Calu3 (cell line): ENCODE measurements around the gene OSBPL5. TPM values are rescaled to one million over a fixed set of nuclear protein-coding genes. Genes with fewer than 3 reads are reported as not detected.

Experiments used
- BruUV-seq: library from RNA; stranded (reverse); fragments of 400-500 nt; replicated peaks from 2 replicates; lab custom pipeline; 2021; lab: Mats Ljungman, UMichigan
- CTCF ChIA-PET: fragments of 300-600 bp; sonication (Branson Sonifier 250); formaldehyde crosslinking; loops from one replicate; lab custom pipeline; 2022; ENCODE audit warnings: antibody characterized with exemption; lab: Charles Lee
- DNase-seq: peaks from one replicate; pipeline ENCODE4 v3.0.0; 2022
- H3K27ac Mint-ChIP-seq: one replicate; pipeline ENCODE4 v1.8.0; 2022; ENCODE audit warnings: mixed read lengths; ENCODE audit not compliant: unreplicated experiment
- H3K27me3 Mint-ChIP-seq: one replicate; pipeline ENCODE4 v1.8.0; 2022; ENCODE audit warnings: mixed read lengths; ENCODE audit not compliant: unreplicated experiment
- H3K36me3 Mint-ChIP-seq: one replicate; pipeline ENCODE4 v1.8.0; 2022; ENCODE audit warnings: mild to moderate bottlenecking, moderate library complexity, mixed read lengths; ENCODE audit not compliant: insufficient read depth, unreplicated experiment
- H3K4me1 Mint-ChIP-seq: one replicate; pipeline ENCODE4 v1.8.0; 2022; ENCODE audit warnings: mild to moderate bottlenecking, low read depth, mixed read lengths; ENCODE audit not compliant: unreplicated experiment
- H3K4me3 Mint-ChIP-seq: one replicate; pipeline ENCODE4 v1.8.0; 2022; ENCODE audit warnings: mild to moderate bottlenecking, low read depth, moderate library complexity, mixed read lengths; ENCODE audit not compliant: unreplicated experiment
- H3K9me3 Mint-ChIP-seq: one replicate; pipeline ENCODE4 v1.8.0; 2022; ENCODE audit warnings: low read depth, mixed read lengths; ENCODE audit not compliant: unreplicated experiment
- intact Hi-C: fragments of 100-400 bp; cut with micrococcal nuclease; formaldehyde crosslinking; loops from one replicate; pipeline ENCODE4 v1.10.0; 2022; ENCODE audit not compliant: unreplicated experiment
- total RNA-seq: library from RNA; stranded (reverse); gene quantifications from 2 replicates; pipeline ENCODE4 v1.2.3, GENCODE V29; 2022
- TF ChIP-seq, protein P1 (sequence below): fragments of 200-600 bp; IDR thresholded peaks from one replicate; pipeline ENCODE4 v1.8.0; 2022; ENCODE audit warnings: antibody characterized with exemption; ENCODE audit not compliant: unreplicated experiment

The OSBPL5 gene
- total RNA-seq, 1 experiment from 2014 or later: 7.1 TPM

DNA sequence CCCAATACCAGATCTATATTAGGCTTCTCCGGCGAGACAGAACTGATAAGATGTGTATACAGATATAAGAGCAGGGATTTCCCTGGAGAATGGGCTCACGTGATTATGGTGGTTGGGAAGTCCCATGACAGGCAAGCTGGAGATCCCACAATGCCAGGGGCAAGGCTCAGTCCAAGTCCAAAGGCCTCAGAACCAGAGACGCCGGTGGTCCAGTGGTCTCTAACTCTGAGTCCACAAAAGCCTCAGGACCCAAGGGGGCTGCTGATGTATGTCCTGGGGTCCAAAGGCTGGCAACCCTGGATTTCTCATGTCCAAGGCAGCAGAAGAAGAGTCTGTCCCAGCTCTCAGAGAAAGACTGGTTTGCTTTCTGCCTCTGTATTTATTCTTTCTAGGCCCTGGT is 15.8 kb upstream of the OSBPL5 start:
- H3K36me3 Mint-ChIP-seq: no peaks in the 10 kb centered on the region
- CTCF ChIA-PET: no interaction called here
- TF ChIP-seq, protein P1, sequence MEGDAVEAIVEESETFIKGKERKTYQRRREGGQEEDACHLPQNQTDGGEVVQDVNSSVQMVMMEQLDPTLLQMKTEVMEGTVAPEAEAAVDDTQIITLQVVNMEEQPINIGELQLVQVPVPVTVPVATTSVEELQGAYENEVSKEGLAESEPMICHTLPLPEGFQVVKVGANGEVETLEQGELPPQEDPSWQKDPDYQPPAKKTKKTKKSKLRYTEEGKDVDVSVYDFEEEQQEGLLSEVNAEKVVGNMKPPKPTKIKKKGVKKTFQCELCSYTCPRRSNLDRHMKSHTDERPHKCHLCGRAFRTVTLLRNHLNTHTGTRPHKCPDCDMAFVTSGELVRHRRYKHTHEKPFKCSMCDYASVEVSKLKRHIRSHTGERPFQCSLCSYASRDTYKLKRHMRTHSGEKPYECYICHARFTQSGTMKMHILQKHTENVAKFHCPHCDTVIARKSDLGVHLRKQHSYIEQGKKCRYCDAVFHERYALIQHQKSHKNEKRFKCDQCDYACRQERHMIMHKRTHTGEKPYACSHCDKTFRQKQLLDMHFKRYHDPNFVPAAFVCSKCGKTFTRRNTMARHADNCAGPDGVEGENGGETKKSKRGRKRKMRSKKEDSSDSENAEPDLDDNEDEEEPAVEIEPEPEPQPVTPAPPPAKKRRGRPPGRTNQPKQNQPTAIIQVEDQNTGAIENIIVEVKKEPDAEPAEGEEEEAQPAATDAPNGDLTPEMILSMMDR: no peak
- BruUV-seq: no TSS peak
- no peaks in the 10 kb centered on the region for H3K4me1 Mint-ChIP-seq
- no peak overlapping the region for H3K4me3 Mint-ChIP-seq
- H3K27me3 Mint-ChIP-seq: peaks cover 61% of the 10 kb centered on the region
- no peak overlapping the region for H3K27ac Mint-ChIP-seq
- no peak for DNase-seq
- H3K9me3 Mint-ChIP-seq: no peaks in the 10 kb centered on the region
- intact Hi-C loops: no loop called here

DNA sequence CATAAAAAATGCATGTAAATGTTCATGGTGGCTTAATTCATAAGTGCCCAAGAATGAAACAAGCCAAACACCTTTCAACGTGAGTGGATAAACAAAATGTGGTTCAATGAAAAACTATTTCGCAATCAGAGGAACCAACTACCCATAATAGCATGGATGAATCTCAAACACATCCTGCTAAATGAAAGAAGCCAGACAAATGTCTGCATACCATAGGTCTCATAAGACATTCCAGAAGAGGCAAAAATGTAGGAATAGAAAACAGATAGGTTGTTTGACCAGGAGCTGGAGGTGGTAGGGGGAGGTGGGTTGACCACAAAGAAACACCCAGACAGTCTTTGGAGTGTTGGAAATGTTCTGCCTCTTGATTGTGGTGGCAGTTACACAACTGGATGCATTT is 13.2 kb upstream of the OSBPL5 start:
- Mint-ChIP-seq H3K27me3 (peaks cover 40% of the 10 kb centered on the region), H3K27ac (no peak overlapping the region), H3K36me3 (no peaks in the 10 kb centered on the region), H3K4me1 (no peaks in the 10 kb centered on the region), H3K9me3 (no peaks in the 10 kb centered on the region), H3K4me3 (no peak overlapping the region)
- CTCF ChIA-PET: no interaction called here
- TF ChIP-seq, protein P1: no peak
- no peak for DNase-seq
- BruUV-seq: no TSS peak
- intact Hi-C loops: no loop called here

DNA sequence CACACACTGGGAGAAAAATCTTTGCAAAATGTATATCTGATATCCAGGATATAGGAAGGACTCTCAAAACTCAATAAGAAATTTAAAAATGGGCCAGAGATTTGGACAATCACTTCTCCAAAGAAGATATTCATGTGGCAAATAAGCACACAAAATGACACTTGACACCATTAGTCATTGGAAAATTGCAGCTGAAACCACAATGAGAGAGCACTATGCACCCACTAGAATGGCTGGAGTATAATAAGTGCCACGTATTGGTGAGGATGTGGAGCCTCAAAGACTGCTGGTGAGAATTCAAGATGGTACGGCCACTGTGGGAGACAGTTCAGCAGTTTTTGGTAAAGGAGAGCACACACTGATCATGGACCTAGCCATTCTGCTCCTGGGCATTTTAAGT is 12.8 kb upstream of the OSBPL5 start:
- no TSS peak for BruUV-seq
- no peak for DNase-seq
- H3K4me3 Mint-ChIP-seq: no peak overlapping the region

DNA sequence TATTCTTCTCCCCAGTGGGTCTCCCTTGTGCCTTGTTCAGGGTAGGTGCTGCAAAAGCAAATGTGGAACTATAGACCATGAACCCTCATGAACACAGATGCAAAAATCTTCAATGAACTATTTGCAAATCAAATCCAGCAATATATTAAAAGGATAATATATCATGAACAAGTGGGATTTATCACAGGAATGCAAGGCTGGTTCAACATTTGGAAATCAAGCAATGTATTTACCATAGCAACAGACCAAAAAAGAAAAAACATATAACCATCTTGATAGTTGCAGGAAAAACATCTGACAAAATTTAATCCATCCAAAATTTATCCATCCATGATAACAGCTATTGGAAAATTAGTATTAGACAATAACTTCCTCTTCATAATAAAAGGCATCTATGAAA is 11.4 kb upstream of the OSBPL5 start:
- H3K4me1 Mint-ChIP-seq: no peaks in the 10 kb centered on the region
- TF ChIP-seq, protein P1: no peak
- no TSS peak for BruUV-seq
- H3K27me3 Mint-ChIP-seq: peaks cover 32% of the 10 kb centered on the region
- CTCF ChIA-PET: no interaction called here
- no peaks in the 10 kb centered on the region for H3K9me3 Mint-ChIP-seq
- DNase-seq: no peak
- intact Hi-C loops: no loop called here
- H3K27ac Mint-ChIP-seq: no peak overlapping the region
- no peak overlapping the region for H3K4me3 Mint-ChIP-seq
- H3K36me3 Mint-ChIP-seq: no peaks in the 10 kb centered on the region

More for the DNA sequence above, 12.8 kb upstream of the OSBPL5 start:
- no peaks in the 10 kb centered on the region for H3K36me3 Mint-ChIP-seq
- intact Hi-C loops: no loop called here
- no peaks in the 10 kb centered on the region for H3K9me3 Mint-ChIP-seq
- peaks cover 36% of the 10 kb centered on the region for H3K27me3 Mint-ChIP-seq
- CTCF ChIA-PET: no interaction called here
- no peak overlapping the region for H3K27ac Mint-ChIP-seq
- TF ChIP-seq, protein P1: no peak
- H3K4me1 Mint-ChIP-seq: no peaks in the 10 kb centered on the region
